Endodermal cell (in vitro differentiated cells): ENCODE data around the gene CR1L. TPM values are rescaled to one million over a fixed set of nuclear protein-coding genes. Genes with fewer than 3 reads are reported as not detected.
"Not testable (repeated sequence)": the region's sequence is repeated elsewhere in the genome, so short reads cannot be mapped to it uniquely, and the experiment has no call there.

ENCODE experiments used
- DNase-seq: peaks from one replicate; pipeline ENCODE4 v3.0.0-alpha.2; 2017
- H3K27ac ChIP-seq: 2 replicates; pipeline ENCODE4 v1.5.1; 2013; ENCODE audit warnings: mild to moderate bottlenecking, low read depth, low read length, moderate library complexity
- H3K27me3 ChIP-seq: 2 replicates; pipeline ENCODE4 v1.6.1; 2013; ENCODE audit warnings: mild to moderate bottlenecking, low read length, moderate library complexity; ENCODE audit not compliant: insufficient read depth, control insufficient read depth, poor library complexity, severe bottlenecking
- H3K36me3 ChIP-seq: 2 replicates; pipeline ENCODE4 v1.7.0; 2013; ENCODE audit warnings: mild to moderate bottlenecking, low read length, moderate library complexity; ENCODE audit not compliant: control insufficient read depth, insufficient read depth
- H3K4me1 ChIP-seq: one replicate; pipeline ENCODE4 v1.7.0; 2013; ENCODE audit warnings: low read length; ENCODE audit not compliant: control insufficient read depth, insufficient read depth
- H3K4me3 ChIP-seq: 2 replicates; pipeline ENCODE4 v1.5.1; 2013; ENCODE audit warnings: mild to moderate bottlenecking, low read length, moderate library complexity
- H3K9ac ChIP-seq: 2 replicates; pipeline ENCODE4 v1.6.1; 2013; ENCODE audit warnings: mild to moderate bottlenecking, low read length, moderate library complexity; ENCODE audit not compliant: poor library complexity, severe bottlenecking; ENCODE audit errors: extremely low read depth
- H3K9me3 ChIP-seq: 2 replicates; pipeline ENCODE4 v1.6.1; 2013; ENCODE audit warnings: mild to moderate bottlenecking, low read length, moderate library complexity; ENCODE audit not compliant: control insufficient read depth
- H3K27ac Mint-ChIP-seq: 2 replicates; pipeline ENCODE4 v1.8.0; 2020; ENCODE audit warnings: mixed read lengths
- H3K27me3 Mint-ChIP-seq: 2 replicates; pipeline ENCODE4 v1.8.0; 2021; ENCODE audit warnings: mild to moderate bottlenecking, mixed read lengths; ENCODE audit not compliant: insufficient read depth
- H3K36me3 Mint-ChIP-seq: 2 replicates; pipeline ENCODE4 v1.8.0; 2020; ENCODE audit warnings: low read depth, mixed read lengths
- H3K4me1 Mint-ChIP-seq: 2 replicates; pipeline ENCODE4 v1.8.0; 2020; ENCODE audit warnings: mixed read lengths
- H3K4me3 Mint-ChIP-seq: 2 replicates; pipeline ENCODE4 v1.8.0; 2020; ENCODE audit warnings: mild to moderate bottlenecking, moderate library complexity, mixed read lengths
- H3K9me3 Mint-ChIP-seq: 2 replicates; pipeline ENCODE4 v1.8.0; 2020; ENCODE audit warnings: mild to moderate bottlenecking, mixed read lengths
- CTCF ChIP-seq: fragments of 200-600 bp; sonication (generic); conservative IDR thresholded peaks from 2 replicates; pipeline ENCODE4 v1.5.0; 2021; ENCODE audit warnings: antibody characterized with exemption, mild to moderate bottlenecking
- WGBS, 2 experiments: methylation state at CpG; one replicate each; pipeline versions ENCODE4 v1.1.5 to v1.1.7; 2013; ENCODE audit warnings: missing lambda C conversion rate in 2 of 2, mixed read lengths in 1 of 2; ENCODE audit not compliant: insufficient coverage in 1 of 2, insufficient read length in 1 of 2; 5-methylcytosine and 5-hydroxymethylcytosine counted together
- total RNA-seq, 2 donors: library from RNA; stranded (reverse); fragmentation: NEBNext Ultra II Directional in 1 of 2; extraction: Animal tissue kit (Norgen Biotek cat#: 25700) in 1 of 2; gene quantifications; 2 replicates in 1 of 2; 3 replicates in 1 of 2; pipeline ENCODE4 v1.2.1, GENCODE V29; 2021

Gene CR1L
- total RNA-seq, 2 donors from 2014 or later, result 1.9 TPM; not detected in 1

- Mint-ChIP-seq H3K27ac (no peak overlapping the region), H3K9me3 (peaks cover 44% of the 10 kb centered on the region), H3K4me3 (no peak overlapping the region), H3K4me1 (no peaks in the 10 kb centered on the region), H3K36me3 (peaks cover 97% of the 10 kb centered on the region), H3K27me3 (no peaks in the 10 kb centered on the region)
- Histone ChIP-seq H3K36me3 (peaks cover 94% of the 10 kb centered on the region), H3K4me1 (no peaks in the 10 kb centered on the region), H3K27ac (no peak overlapping the region), H3K9me3 (peaks cover 43% of the 10 kb centered on the region), H3K4me3 (no peak overlapping the region), H3K27me3 (no peaks in the 10 kb centered on the region), H3K9ac (no peak overlapping the region)
- 80 to 97% methylated on average over 1 of the region's 1 CpG for WGBS, 2 experiments
- no peak for TF ChIP-seq CTCF
- DNase-seq, result no peak
These were observed 121.6 kb downstream of the CR1L start for GRCh38 chr1:207766569-207766968.

- Mint-ChIP-seq H3K9me3 (peaks cover 32% of the 10 kb centered on the region), H3K36me3 (peaks cover 98% of the 10 kb centered on the region)
- WGBS, 2 experiments, result 96% methylated on average over 3 of the region's 4 CpGs; no CpG with 5 or more reads in 1 of the 2 experiments
- H3K9me3 ChIP-seq, result peaks cover 23% of the 10 kb centered on the region
- H3K27me3 Mint-ChIP-seq, H3K4me1 ChIP-seq, H3K4me3 Mint-ChIP-seq, H3K27ac Mint-ChIP-seq, H3K27ac ChIP-seq, H3K4me1 Mint-ChIP-seq, DNase-seq, H3K27me3 ChIP-seq, H3K4me3 ChIP-seq, H3K9ac ChIP-seq: not testable (repeated sequence)
- H3K36me3 ChIP-seq, result peaks cover 62% of the 10 kb centered on the region
These were observed 125.6 kb downstream of the CR1L start for GRCh38 chr1:207770514-207770913.

Other genes starting within 250 kb of the CR1L start
- 1 to 10 TPM in 1 of 2 donors, under 1 TPM in 1; 0.48 to 2.1 TPM for gene CR2, start 190.8 kb upstream of the CR1L start, total RNA-seq
- under 1 TPM in 1 of 2 donors, not detected in 1; 0.07 TPM for gene CR1, start 149.0 kb upstream of the CR1L start, total RNA-seq
- gene CD46, start 106.9 kb downstream of the CR1L start, total RNA-seq, result 100 to 1,000 TPM; 132 to 135 TPM